ENCODE results near the gene TESPA1.

The TESPA1 gene, protein sequence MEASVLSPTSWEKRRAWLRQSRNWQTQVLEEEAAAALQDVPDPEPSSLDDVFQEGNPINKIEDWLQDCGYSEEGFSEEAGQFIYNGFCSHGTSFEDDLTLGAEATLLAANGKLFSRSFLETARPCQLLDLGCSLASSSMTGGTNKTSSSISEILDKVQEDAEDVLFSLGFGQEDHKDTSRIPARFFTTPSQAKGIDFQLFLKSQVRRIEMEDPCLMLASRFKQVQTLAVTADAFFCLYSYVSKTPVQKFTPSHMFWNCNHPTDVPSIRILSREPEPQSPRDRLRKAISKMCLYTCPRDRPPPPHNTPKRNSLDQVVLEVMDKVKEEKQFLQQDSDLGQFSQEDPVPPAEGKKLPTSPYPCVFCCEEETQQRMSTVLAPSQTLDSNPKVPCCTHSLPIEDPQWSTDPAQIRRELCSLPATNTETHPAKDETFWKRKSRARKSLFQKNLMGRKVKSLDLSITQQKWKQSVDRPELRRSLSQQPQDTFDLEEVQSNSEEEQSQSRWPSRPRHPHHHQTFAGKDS

DNA sequence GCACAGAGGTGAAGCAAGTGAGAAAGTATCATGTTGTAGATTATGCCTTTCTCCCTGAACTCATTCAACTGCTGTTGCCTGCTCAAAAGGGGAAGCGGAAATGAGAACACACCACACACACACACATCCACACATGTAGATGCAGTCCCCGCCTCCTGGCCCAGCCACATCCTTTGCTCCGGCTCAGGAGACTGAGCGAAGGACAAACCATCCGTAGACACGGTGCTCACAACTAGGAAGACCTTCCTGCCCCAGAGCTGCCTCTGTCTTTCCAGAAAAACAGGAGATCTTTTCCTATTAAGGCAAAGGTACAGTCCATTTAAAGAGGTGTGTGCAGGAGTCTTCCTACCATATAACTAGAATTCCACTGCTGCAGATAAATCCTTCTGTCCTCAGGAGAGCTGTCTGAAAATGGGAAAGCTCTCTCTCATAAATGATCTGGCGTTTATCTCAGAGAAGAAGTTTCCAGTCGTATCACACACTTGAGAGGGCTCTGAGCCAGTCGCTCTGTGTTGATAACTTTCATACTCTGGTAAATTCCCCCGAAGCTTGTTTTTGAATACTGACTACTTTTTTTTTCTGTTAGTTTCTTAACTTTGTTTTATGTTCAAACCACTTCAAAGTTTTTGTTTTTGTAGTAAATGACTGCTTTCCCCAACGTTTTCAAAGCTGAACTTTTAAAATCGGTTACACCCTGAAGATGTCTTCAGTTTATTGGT is at the start of gene TESPA1:
Gene TESPA1 (minus strand): TSS at position 105 of the 719 bp plus-strand sequence. CDS start 10,200 bp downstream, outside the sequence.
- in situ Hi-C loops (cut with HindIII; ENCODE audit: low sequenced_read_pairs): no loop called here
- DNase-seq (ENCODE audit: low read depth, low spot score): no peak
- TF ChIP-seq, protein P1, sequence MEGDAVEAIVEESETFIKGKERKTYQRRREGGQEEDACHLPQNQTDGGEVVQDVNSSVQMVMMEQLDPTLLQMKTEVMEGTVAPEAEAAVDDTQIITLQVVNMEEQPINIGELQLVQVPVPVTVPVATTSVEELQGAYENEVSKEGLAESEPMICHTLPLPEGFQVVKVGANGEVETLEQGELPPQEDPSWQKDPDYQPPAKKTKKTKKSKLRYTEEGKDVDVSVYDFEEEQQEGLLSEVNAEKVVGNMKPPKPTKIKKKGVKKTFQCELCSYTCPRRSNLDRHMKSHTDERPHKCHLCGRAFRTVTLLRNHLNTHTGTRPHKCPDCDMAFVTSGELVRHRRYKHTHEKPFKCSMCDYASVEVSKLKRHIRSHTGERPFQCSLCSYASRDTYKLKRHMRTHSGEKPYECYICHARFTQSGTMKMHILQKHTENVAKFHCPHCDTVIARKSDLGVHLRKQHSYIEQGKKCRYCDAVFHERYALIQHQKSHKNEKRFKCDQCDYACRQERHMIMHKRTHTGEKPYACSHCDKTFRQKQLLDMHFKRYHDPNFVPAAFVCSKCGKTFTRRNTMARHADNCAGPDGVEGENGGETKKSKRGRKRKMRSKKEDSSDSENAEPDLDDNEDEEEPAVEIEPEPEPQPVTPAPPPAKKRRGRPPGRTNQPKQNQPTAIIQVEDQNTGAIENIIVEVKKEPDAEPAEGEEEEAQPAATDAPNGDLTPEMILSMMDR (IDR thresholded peaks at IDR 0.05; ENCODE audit: low read depth, low read length): no peak
- no peak within 1 kb of the TSS for H3K4me3 ChIP-seq (ENCODE audit: low read depth, low read length)

DNA sequence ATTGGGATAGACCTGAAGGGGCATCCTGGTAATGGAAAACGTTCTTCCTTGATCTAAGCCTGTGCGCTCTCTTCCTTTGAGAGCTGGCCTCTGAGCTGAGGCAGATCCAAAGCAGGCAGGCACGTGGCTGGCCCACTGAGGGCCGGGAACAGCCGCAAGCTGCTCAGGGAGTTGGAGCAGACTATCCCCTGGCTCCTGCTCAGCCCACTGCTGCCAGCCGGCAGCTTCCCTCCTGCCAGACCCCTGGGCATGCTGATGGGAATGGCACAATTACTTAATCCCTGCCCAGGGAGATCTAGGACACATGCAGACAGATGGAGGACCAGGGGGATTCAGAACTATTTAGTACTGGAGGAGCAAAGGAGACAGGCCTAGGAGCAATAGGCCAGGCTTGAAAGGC is 49.7 kb upstream of the TESPA1 start:
- TF ChIP-seq, protein P1 (IDR thresholded peaks at IDR 0.05; ENCODE audit: low read depth, low read length): no peak
- DNase-seq (ENCODE audit: low read depth, low spot score): no peak
- H3K4me3 ChIP-seq (ENCODE audit: low read depth, low read length): no peak overlapping the region
- in situ Hi-C loops (cut with HindIII; ENCODE audit: low sequenced_read_pairs): no loop called here

DNA sequence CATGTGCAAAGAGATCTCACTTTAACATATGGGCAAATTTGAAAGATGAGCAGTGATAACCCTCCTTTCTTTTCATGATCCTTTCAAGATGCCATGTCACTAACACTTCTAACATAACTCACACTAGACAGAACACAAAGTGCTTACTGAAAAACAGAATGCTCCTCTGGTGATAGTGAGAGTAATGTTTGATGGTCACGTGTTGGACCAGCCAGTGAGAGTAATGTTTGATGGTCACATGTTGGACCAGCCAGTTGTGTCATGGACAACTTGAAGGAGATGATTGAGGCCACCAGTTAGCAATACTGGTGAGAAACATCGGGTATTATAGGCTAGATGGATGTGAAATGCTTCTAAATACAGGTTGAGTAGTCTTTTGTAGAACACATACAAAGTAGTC is 40.9 kb upstream of the TESPA1 start:
- no peak overlapping the region for H3K4me3 ChIP-seq (ENCODE audit: low read depth, low read length)
- TF ChIP-seq, protein P1 (IDR thresholded peaks at IDR 0.05; ENCODE audit: low read depth, low read length): no peak
- in situ Hi-C loops (cut with HindIII; ENCODE audit: low sequenced_read_pairs): no loop called here
- no peak for DNase-seq (ENCODE audit: low read depth, low spot score)

DNA sequence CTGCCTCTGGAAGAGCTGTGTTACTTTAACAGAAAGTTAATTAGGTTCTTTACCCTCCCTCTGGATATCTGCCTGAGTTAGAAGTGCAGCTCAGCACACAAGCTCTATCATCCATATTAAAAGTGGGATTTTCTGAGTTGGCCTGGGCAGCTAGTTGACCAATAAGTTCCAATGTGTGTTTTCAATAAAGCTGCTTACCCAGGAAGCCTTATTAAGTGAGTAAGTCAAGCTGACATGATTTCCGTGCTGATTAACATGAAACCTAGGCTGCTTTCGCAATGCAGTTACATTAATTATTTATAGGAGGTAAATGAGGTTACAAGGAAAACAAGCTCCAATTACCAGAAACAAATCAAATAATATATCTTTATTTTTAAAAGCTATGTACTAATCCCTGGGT is 40.0 kb upstream of the TESPA1 start:
- no peak for DNase-seq (ENCODE audit: low read depth, low spot score)
- no peak overlapping the region for H3K4me3 ChIP-seq (ENCODE audit: low read depth, low read length)
- in situ Hi-C loops (cut with HindIII; ENCODE audit: low sequenced_read_pairs): no loop called here
- TF ChIP-seq, protein P1 (IDR thresholded peaks at IDR 0.05; ENCODE audit: low read depth, low read length): no peak

DNA sequence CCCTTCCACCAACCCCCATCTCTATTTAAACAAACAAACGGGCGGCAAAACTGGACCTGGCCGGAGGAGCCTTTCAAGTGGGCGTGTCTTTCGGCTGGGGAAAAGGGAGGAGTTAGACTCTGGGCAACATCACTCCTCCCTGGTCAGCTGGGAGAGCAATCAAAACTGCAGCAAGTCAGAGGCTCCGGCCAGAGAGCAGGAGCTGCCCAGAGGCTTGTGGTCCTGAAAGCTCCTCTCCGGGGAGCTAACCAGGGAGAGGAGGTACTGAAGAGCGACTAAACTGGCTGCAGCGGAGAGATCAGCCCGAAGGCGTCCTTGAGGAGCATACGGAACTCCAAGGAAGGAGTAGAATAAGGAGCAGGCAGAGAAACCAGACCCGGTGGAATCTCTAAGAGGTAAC is 35.2 kb upstream of the TESPA1 start, which contains the start of gene NEUROD4:
Gene NEUROD4 (plus strand): TSS at position 191 of the 400 bp plus-strand sequence. CDS start 6,466 bp downstream, outside the sequence.
- H3K4me3 ChIP-seq (ENCODE audit: low read depth, low read length): no peak within 1 kb of the TSS
- DNase-seq (ENCODE audit: low read depth, low spot score): peak; percentile 64
- in situ Hi-C loops (cut with HindIII; ENCODE audit: low sequenced_read_pairs): no loop called here
- TF ChIP-seq, protein P1 (IDR thresholded peaks at IDR 0.05; ENCODE audit: low read depth, low read length): no peak

DNA sequence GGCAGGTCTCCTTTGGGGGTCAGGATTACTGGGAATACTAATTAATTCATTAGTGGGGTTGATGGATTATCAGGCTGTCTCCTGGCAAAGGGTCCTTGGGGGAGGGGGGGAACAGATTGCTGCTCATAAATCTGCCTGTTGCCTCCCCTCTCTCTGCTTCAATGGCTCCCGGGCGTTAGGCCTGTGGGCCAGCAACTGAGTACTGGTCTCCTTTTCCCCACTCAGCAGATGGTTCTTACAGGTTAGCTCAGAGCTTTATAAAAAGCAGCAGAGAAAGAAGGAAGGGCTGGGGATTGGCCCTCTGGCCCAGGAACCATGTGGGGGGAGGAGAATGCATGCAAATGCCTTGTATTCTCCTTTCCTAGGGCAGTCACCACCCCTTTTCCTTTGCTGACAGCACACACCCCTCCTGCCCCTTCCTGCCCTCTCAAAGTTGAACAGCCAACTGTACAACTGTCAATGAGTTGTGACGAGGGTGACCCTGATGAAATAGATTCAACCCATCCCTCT is 32.9 kb upstream of the TESPA1 start:
- in situ Hi-C loops (cut with HindIII; ENCODE audit: low sequenced_read_pairs): no loop called here
- TF ChIP-seq, protein P1 (IDR thresholded peaks at IDR 0.05; ENCODE audit: low read depth, low read length): no peak
- no peak for DNase-seq (ENCODE audit: low read depth, low spot score)
- H3K4me3 ChIP-seq (ENCODE audit: low read depth, low read length): no peak overlapping the region
